PC-3 (cell line): Measurements from ENCODE around the gene ZMYM4. TPM values are rescaled to one million over a fixed set of nuclear protein-coding genes. Genes with fewer than 3 reads are reported as not detected.
A peak's percentile ranks its signal among the peaks of the same experiment; 100 is the strongest.

Experiments
- ATAC-seq: fragments of 200-7000 bp; cut with Tn5 transposase; 2 replicates; pipeline ENCODE4 v1.9.1; 2020; ENCODE audit warnings: mild to moderate bottlenecking, moderate library complexity
- BruUV-seq: library from RNA; stranded (reverse); fragments of 400-500 nt; replicated peaks from 2 replicates; lab custom pipeline; 2021; lab: Mats Ljungman, UMichigan
- CTCF ChIA-PET: fragments of 300-600 bp; sonication (Branson Sonifier 250); formaldehyde crosslinking; loops from one replicate; lab custom pipeline; 2022; ENCODE audit warnings: antibody characterized with exemption; lab: Charles Lee
- POLR2A ChIA-PET: fragments of 300-600 bp; sonication (Branson Sonifier 250); formaldehyde crosslinking; loops from one replicate; lab custom pipeline; 2022; ENCODE audit warnings: antibody characterized with exemption; ENCODE audit not compliant: unreplicated experiment; lab: Charles Lee
- DNase-seq: peaks from one replicate; pipeline ENCODE4 v3.0.0-alpha.2; 2015
- H2AFZ ChIP-seq: fragments of 300-600 bp; sonication (generic); 2 replicates; pipeline ENCODE4 v1.6.0; 2016; ENCODE audit warnings: antibody characterized with exemption, low read length
- H3F3A ChIP-seq: fragments of 300-600 bp; sonication (generic); one replicate; pipeline ENCODE4 v1.6.0; 2017; ENCODE audit warnings: antibody characterized with exemption, low read length, control low read depth, mild to moderate bottlenecking; ENCODE audit not compliant: unreplicated experiment
- H3K27ac ChIP-seq: fragments of 300-600 bp; sonication (generic); 2 replicates; pipeline ENCODE4 v1.5.1; 2016; ENCODE audit warnings: mild to moderate bottlenecking, low read length
- H3K27me3 ChIP-seq: fragments of 300-600 bp; sonication (generic); 2 replicates; pipeline ENCODE4 v1.6.1; 2016; ENCODE audit warnings: low read length, mixed read lengths
- H3K36me3 ChIP-seq: fragments of 300-600 bp; sonication (generic); 2 replicates; pipeline ENCODE4 v1.6.1; 2016; ENCODE audit warnings: low read depth, mixed run types, low read length, mixed read lengths
- H3K4me1 ChIP-seq: fragments of 300-600 bp; sonication (generic); 2 replicates; pipeline ENCODE4 v1.5.1; 2016; ENCODE audit warnings: low read length; ENCODE audit not compliant: insufficient read depth
- H3K4me2 ChIP-seq: fragments of 300-600 bp; sonication (generic); 2 replicates; pipeline ENCODE4 v1.6.0; 2016; ENCODE audit warnings: low read length
- H3K4me3 ChIP-seq: fragments of 300-600 bp; sonication (generic); 2 replicates; pipeline ENCODE4 v1.5.1; 2016; ENCODE audit warnings: mild to moderate bottlenecking, low read length, mixed read lengths
- H3K79me2 ChIP-seq: fragments of 300-600 bp; sonication (generic); 2 replicates; pipeline ENCODE4 v1.6.1; 2017; ENCODE audit warnings: low read length, mixed read lengths
- H3K9ac ChIP-seq: fragments of 300-600 bp; sonication (generic); 2 replicates; pipeline ENCODE4 v1.6.0; 2016; ENCODE audit warnings: mild to moderate bottlenecking, low read length
- H3K9me2 ChIP-seq: fragments of 300-600 bp; sonication (generic); replicated peaks from 2 replicates; pipeline ENCODE4 v1.6.1; 2016; ENCODE audit warnings: mixed run types, low read length, mixed read lengths
- H3K9me3 ChIP-seq: fragments of 300-600 bp; sonication (generic); 2 replicates; pipeline ENCODE4 v1.6.1; 2016; ENCODE audit warnings: low read length, mixed read lengths
- H4K20me1 ChIP-seq: fragments of 300-600 bp; sonication (generic); 2 replicates; pipeline ENCODE4 v1.6.1; 2016; ENCODE audit warnings: low read length, mixed read lengths
- CTCF ChIP-seq: fragments of 300-600 bp; sonication (generic); conservative IDR thresholded peaks from 2 replicates; pipeline ENCODE4 v1.5.1; 2017; ENCODE audit warnings: antibody characterized with exemption, low read depth, mild to moderate bottlenecking, low read length
- EZH2 ChIP-seq: fragments of 300-600 bp; sonication (generic); IDR thresholded peaks from one replicate; pipeline ENCODE4 v1.6.1; 2017; ENCODE audit warnings: antibody characterized with exemption, mild to moderate bottlenecking, low read length; ENCODE audit not compliant: unreplicated experiment
- EZH2phosphoT487 ChIP-seq: fragments of 300-600 bp; sonication (generic); IDR thresholded peaks from 2 replicates; pipeline ENCODE4 v1.6.1; 2018; ENCODE audit warnings: mild to moderate bottlenecking, antibody characterized with exemption, low read length, borderline replicate concordance
- intact Hi-C: fragments of 100-400 bp; cut with micrococcal nuclease; formaldehyde crosslinking; loops from 2 replicates; pipeline ENCODE4 v1.9.0; 2023
- total RNA-seq: library from RNA; depleted of rRNA; stranded (reverse); fragments of >200 nt; gene quantifications from 2 replicates; pipeline ENCODE4 v1.2.3, GENCODE V29; 2014

ZMYM4 gene
- total RNA-seq, 1 experiment from 2014 or later, result 28.5 TPM

- no peak overlapping the region for H3K9ac ChIP-seq
- H3K4me1 ChIP-seq, result peaks cover 23% of the 10 kb centered on the region
- H3K79me2 ChIP-seq, result no peaks in the 10 kb centered on the region
- no peaks in the 10 kb centered on the region for H3K9me2 ChIP-seq
- intact Hi-C loops, result no loop called here
- ChIA-PET POLR2A (no interaction called here), CTCF (no interaction called here)
- TF ChIP-seq EZH2phosphoT487 (no peak), CTCF (no peak), EZH2 (no peak)
- H3K9me3 ChIP-seq, result no peaks in the 10 kb centered on the region
- ATAC-seq (no peak), DNase-seq (no peak)
- no peak overlapping the region for H3K27ac ChIP-seq
- H4K20me1 ChIP-seq, result no peaks in the 10 kb centered on the region
- no TSS peak for BruUV-seq
- H3K36me3 ChIP-seq, result peaks cover 20% of the 10 kb centered on the region
- H2AFZ ChIP-seq, result no peak overlapping the region
- no peak overlapping the region for H3K4me3 ChIP-seq
- H3K27me3 ChIP-seq, result no peaks in the 10 kb centered on the region
- no peak overlapping the region for H3K4me2 ChIP-seq
- H3F3A ChIP-seq, result peaks cover 9% of the 10 kb centered on the region
Observed at GRCh38 chr1:35447278-35447677, 178.8 kb downstream of the ZMYM4 start.

GRCh38 chr1:35448344-35448801 lies 179.9 kb downstream of the ZMYM4 start:
- Histone ChIP-seq H3K79me2 (no peaks in the 10 kb centered on the region), H3K9me3 (no peaks in the 10 kb centered on the region), H3K4me2 (peak overlapping the region; percentile 67), H3K9me2 (no peaks in the 10 kb centered on the region), H2AFZ (no peak overlapping the region), H3K4me1 (peaks cover 23% of the 10 kb centered on the region), H4K20me1 (no peaks in the 10 kb centered on the region), H3K27me3 (no peaks in the 10 kb centered on the region), H3K4me3 (peak overlapping the region; percentile 25; the same call in 1 of the 2 replicates), H3K36me3 (peaks cover 23% of the 10 kb centered on the region), H3F3A (peaks cover 9% of the 10 kb centered on the region), H3K9ac (peak overlapping the region; percentile 76), H3K27ac (peak overlapping the region; percentile 94)
- ChIA-PET CTCF (no interaction called here), POLR2A (no interaction called here)
- DNase-seq (peak; percentile 82), ATAC-seq (peak; percentile 23; the same call in 1 of the 2 replicates)
- BruUV-seq, result no TSS peak
- no peak for TF ChIP-seq CTCF
- no peak for TF ChIP-seq EZH2
- no peak for TF ChIP-seq EZH2phosphoT487
- intact Hi-C loops, result no loop called here

- Histone ChIP-seq H2AFZ (no peak overlapping the region), H3K36me3 (peaks cover 20% of the 10 kb centered on the region), H3K9me2 (no peaks in the 10 kb centered on the region), H3K4me1 (peaks cover 27% of the 10 kb centered on the region), H3F3A (peaks cover 9% of the 10 kb centered on the region), H4K20me1 (no peaks in the 10 kb centered on the region), H3K79me2 (no peaks in the 10 kb centered on the region), H3K9me3 (no peaks in the 10 kb centered on the region), H3K9ac (peak overlapping the region; percentile 76), H3K27ac (peak overlapping the region; percentile 94), H3K4me3 (no peak overlapping the region; the same call in 1 of the 2 replicates), H3K4me2 (peak overlapping the region; percentile 67), H3K27me3 (no peaks in the 10 kb centered on the region)
- DNase-seq (peak; percentile 88), ATAC-seq (peak; percentile 81)
- TF ChIP-seq EZH2phosphoT487 (no peak), CTCF (no peak), EZH2 (no peak)
- POLR2A ChIA-PET, result interaction anchor here (0.6 kb wide), 1 partner anchor 115 kb away, joined by 6 read pairs; no protein-coding TSS in a partner anchor
- CTCF ChIA-PET, result interaction anchor here (0.8 to 1.3 kb wide), 3 partner anchors 115 to 320 kb away, joined by 3 to 4 read pairs (median 4); partner anchors contain the start of gene CLSPN
- intact Hi-C loops, result loop anchor here (2.0 to 5.0 kb wide), 3 partner anchors 58 to 323 kb away; no protein-coding TSS in a partner anchor
- BruUV-seq, result no TSS peak
Observed at GRCh38 chr1:35449334-35450008, 181.0 kb downstream of the ZMYM4 start.
